ENCODE data around the gene CD274.

GRCh38 chr9:5460157-5460556, 9.8 kb downstream of the CD274 start:
- TF ChIP-seq SRF (IDR thresholded peaks at IDR 0.05; ENCODE audit: low read depth), result no peak
- TF ChIP-seq CEBPB (IDR thresholded peaks at IDR 0.05; ENCODE audit: low read depth), result no peak
- no peak for TF ChIP-seq CTCF (IDR thresholded peaks at IDR 0.05 in 2 of 3, conservative IDR thresholded peaks at IDR 0.05 in 1 of 3; ENCODE audit: borderline replicate concordance in 1 of 3, insufficient read depth in 1 of 3, low read depth in 2 of 3, low read length in 2 of 3)
- TF ChIP-seq ELF1 (IDR thresholded peaks at IDR 0.05; ENCODE audit: borderline replicate concordance, low read depth), result no peak
- TF ChIP-seq MAX (IDR thresholded peaks at IDR 0.05), result no peak
- TF ChIP-seq POLR2A (IDR thresholded peaks at IDR 0.05; ENCODE audit: borderline replicate concordance, extremely low read depth, insufficient read depth, insufficient read length), result no peak
- TF ChIP-seq YY1 (IDR thresholded peaks at IDR 0.05; ENCODE audit: extremely low read depth, insufficient replicate concordance, low read depth, low read length), result no peak
- TF ChIP-seq POLR2AphosphoS5 (IDR thresholded peaks at IDR 0.05; ENCODE audit: low read depth, low read length), result no peak
- no peak for TF ChIP-seq EZH2 (IDR thresholded peaks at IDR 0.05)
